NCI-H524 (cell line): ENCODE data around the gene RPL13.
A peak's percentile ranks its signal among the peaks of the same experiment; 100 is the strongest.

Experiments
- DNase-seq, 2 experiments: peaks; one replicate each; lab custom pipeline; 2025; lab: John Stamatoyannopoulos, UW

Gene RPL13

GRCh38 chr16:89599451-89599858, 39.0 kb downstream of the RPL13 start:
- peak; percentile 50 to 71 for DNase-seq

- DNase-seq = no peak
Observed at GRCh38 chr16:89599902-89600301, 39.4 kb downstream of the RPL13 start.

DNA sequence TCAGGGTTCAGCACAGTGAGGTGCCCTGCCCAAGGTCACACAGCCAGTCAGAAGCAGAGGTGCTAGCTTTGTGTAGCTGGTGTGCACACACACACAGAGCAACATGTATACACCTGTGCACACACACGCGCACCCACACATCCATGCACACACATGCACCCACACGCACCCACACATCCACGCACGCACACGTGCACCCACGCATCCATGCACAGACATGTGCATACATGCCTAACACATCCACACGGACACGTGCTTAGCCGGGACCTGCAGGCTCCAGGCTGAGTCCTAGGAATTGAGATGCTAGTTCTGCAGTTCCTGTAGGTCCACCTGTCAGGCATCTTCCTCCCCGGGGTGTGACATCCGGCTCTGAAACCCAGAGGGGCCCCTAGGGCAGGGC, 39.9 kb downstream of the RPL13 start:
- DNase-seq = no peak

- DNase-seq = no peak
Observed at GRCh38 chr16:89600956-89601355, 40.5 kb downstream of the RPL13 start.

- no peak for DNase-seq
Observed at GRCh38 chr16:89601906-89602272, 41.4 kb downstream of the RPL13 start.

DNA sequence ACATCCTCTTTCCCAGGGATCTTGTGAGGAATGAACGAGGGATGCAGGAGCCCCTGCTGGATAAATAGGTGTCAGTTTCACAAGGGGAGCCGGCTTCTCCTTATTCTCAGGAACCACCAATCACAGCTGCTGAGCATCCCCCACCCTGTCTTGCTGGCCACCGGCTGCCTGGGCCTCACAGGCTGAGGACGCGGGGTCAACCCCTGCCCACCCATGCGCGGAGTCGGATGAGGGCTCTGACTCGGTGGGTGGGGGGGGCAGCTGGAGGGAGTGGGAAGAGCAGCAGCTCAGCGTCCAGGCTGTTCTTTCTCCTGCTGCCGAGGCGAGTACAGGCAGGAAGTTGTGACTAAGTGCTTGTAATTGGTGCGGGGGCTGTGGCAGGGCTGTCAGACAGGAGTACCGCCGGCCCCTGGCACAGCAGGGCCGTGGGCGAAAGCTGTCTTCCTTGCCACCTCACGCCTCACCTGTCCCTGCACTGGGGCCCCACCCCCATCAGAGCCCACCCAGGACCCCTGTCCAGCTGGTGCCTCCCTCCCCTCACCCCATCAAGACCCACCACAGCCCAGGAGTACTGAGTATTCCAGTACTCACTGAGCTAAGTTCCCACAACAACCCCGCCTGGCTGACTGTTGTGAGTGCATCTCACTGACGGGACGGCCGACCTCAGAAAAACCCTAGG, 41.9 kb downstream of the RPL13 start:
- DNase-seq = peak; percentile 74 to 78

DNA sequence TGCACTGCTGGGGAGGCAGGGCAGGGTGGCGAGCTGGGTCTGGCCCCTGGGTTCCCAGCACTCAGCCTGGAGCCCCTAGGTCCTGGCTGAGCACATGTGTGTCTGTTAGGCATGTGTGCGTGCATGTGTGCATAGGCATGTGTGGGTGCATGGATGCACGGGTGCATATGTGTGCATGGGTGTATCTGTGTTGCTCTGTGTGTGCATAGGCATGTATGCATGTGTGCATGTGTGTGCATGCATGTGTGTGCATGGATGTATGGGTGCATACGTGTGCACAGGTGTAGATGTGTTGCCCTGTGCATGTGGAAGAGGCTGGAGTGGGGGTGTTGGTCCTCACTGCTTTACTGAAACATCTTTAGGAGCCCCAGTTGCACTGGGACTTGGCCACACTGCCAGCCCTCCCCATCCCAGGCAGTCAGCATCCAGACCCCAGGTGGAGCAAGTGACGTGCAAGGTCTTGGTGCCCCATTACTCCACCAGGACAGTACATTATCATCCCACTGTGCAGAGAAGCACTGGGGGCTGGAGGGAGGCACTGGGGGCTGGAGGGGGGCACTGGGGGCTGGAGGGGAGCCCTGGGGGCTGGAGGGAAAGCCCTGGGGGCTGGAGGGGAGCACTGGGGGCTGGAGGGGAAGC, 42.6 kb downstream of the RPL13 start:
- no peak for DNase-seq

DNA sequence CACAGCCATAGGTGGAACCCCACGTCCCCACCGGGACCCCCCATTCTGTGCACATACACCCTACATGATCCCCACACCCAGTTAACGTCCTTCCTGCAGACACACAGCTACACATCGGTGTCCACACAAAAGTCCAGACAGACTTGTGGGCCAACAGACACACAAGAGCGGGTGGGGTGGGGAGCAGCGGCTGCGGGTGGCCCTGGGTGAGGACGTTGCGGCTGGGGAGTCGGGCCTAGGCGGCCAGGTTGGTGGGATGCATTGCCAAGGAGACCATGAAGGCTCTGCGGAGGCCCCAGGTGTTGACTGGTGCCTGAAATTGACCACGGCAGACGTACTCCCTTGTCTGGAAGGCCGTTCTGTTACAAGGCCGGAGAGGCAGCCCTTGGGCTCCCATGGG, 44.3 kb downstream of the RPL13 start:
- DNase-seq = no peak

DNA sequence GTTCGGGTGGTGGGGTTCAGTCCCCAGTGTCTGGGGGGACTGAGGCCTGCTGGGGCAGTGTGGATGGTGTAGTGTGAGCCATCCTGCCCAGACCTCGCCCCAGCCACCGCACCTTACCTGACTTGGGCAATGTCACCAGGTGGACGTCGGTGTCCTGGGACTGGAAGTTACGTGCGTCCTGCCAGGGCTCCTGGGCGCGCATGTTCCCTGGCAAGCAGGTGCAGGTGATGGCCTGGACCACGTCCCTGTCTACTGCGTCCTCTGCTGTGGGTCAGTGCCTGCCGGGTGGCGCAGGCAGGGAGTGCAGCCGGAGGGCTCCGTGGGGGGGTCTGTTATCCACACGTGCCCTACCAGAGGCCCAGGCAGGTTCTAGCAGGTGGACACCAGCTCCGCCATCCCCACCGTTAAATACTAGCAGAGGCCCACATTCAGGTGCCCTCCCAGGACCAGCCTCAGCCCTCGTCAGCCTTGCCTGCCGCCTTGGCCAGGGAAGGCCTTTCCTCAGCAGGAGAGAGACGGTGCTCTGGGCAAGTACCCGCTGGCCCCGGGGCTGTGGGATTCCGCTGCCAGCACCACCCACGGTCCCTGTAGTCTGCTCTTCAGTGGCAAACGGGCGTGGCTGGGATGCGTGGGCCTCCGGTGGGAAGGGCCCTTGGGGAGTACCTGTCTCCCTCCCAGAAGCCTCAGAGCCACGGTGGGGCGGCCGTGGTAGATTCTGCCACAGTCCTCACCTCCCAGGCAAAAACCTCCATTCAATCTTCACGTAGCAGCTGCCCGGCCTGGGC, 44.9 kb downstream of the RPL13 start:
- DNase-seq = no peak

- DNase-seq = peak; percentile 45 to 49
Observed at GRCh38 chr16:89606006-89606405, 45.5 kb downstream of the RPL13 start.

DNA sequence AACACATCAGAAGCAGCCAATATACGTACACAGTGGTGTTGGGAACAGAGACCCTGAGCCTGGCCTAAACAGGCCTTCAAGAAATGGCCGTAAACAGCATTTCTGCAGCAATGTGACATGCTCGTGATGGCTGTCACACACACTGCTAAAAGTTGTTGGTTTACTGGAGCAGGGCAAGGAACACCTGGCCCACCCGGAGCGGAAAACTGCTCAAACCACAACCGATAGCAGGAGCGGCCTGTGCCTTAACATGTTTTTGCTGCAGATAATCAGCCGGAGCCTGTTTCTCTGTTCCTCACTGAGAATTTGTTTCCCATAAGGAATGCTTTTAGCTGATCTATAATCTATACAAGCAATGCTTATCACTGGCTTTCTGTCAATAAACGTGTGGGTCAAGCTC, 47.0 kb downstream of the RPL13 start:
- DNase-seq = no peak

DNA sequence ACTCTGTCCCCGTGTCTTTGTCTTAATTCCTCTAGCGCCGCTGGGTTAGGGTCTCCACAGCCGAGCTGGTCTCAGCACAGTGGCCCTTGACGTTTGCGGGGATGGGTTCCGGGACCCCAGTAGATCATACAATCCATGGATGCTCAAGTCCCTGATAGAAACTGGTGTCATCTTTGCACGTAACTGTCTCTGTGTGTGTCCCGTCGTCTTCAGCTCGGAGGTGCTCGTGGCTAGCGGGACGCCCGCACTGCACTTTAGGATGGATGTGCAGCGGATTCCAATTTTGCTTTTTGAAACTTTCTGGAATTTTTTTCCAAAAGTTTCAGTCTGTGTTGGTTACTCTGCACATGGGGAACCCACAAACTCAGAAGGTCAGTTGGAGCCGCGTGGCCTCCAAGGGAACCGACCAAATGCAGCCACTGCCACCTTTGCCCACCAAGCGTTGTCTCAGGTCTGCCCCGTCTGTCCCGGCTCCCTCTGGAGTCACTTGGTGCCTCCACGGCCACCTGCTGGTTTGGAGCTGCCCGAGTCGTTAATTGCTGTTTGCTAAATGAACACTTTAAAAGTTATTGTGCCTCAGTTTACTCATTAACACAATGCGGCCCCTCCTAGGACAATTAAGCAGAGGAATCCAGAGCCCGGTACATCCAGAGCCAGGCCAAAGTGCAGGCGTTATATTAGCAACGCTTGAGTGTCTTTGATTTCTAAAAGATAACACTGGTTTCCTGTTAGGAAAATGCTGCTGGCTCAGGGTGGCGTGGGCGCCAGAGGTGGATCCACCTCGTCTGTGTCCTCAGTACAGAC, 47.7 kb downstream of the RPL13 start:
- DNase-seq = no peak

DNA sequence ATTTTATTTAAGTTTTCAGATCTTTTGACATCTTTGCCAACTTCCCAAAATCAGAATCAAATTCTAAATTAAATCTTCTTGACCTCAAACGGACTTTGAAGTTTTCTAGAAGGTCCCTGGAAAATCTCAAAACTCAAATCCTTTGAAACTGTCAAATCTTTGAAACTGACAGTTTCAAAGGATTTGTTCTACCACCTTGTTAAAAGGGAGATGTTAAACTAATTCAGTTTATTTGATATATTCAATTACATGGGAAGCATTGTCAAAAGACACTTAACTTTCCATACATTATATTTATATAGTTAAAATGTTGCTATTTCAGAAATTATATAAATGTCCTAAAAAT, 49.6 kb downstream of the RPL13 start:
- DNase-seq = no peak

DNA sequence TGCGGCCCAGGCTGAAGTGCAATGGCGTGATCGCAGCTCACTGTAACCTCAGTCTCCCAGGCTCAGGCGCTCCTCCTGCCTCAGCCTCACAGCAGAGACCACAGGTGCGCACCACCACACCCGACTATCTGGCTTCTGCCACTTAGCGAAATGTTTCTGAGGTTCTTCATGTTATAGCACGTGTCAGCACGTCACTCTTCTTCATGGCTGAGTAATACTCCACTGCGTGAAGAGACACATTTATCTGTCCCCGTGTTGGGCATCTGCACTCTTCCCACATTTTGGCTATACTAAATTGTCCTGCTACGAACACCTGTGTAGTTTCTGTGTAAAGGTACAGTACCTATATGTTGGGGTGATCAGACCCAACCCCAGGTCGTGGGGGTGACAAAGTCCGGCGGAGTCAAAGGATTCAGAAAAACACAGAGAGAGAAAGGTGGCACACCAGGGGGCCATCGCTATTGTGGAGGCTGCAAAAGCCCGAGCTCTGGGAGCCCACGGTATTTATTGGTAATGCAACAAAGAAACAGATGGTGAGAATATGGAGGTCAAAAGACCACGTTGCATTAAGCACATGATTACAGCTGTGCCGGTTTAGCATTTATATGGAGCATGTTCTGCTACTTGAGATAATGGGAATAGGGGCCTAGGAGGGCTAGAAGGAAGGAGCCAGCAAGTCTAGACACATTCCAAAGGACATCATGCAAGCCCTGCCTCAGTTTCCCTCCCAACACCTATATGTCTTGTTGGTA, 52.1 kb downstream of the RPL13 start:
- DNase-seq = peak; percentile 83 to 93

GRCh38 chr16:89613231-89613953, 52.9 kb downstream of the RPL13 start, which contains the start of gene DPEP1:
DPEP1 (plus strand) TSS chr16:89613642; CDS start chr16:89630411, 16,769 bp downstream.
- DNase-seq = peak; percentile 74 to 82

DNA sequence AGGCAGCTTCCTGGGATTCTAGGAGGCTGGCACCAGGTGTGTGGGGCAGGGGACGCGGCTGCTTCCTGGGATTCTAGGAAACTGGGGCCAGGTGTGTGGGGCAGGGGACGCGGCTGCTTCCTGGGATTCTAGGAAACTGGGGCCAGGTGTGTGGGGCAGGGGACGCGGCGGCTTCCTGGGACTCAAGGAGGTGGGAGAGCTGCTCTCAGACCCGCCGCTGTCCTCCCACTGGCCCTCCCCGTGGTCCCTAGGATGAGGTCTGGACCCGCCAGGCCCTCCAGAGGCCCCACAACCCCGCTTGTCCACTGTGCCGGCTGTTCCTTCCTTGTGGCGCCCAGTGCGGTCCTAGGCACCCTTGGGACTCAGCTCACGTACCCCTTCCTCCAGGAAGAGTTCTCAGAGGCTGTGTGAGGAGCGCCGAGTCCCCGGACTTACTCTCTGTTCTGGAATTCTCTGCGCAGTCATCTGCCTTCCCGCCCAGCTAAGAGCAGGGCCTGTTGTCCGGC, 53.5 kb downstream of the RPL13 start:
- no peak for DNase-seq
